Thyroid gland (tissue), 4 donors: ENCODE measurements around the gene ZNF543. TPM values are rescaled to one million over a fixed set of nuclear protein-coding genes. Genes with fewer than 3 reads are reported as not detected.

Source experiments
- DNase-seq, 2 donors: peaks; one replicate each; pipeline ENCODE4 v3.0.0-alpha.2; 2019
- H3K27ac ChIP-seq, 3 donors: fragments of 200-600 bp; sonication (generic); 1 replicate in 2 of 3; 2 replicates in 1 of 3; pipeline ENCODE4 v1.5.1; 2016 to 2019; ENCODE audit warnings: mild to moderate bottlenecking in 1 of 3, moderate library complexity in 1 of 3
- H3K27me3 ChIP-seq: fragments of 200-600 bp; sonication (generic); one replicate; pipeline ENCODE4 v1.5.1; 2019
- H3K36me3 ChIP-seq, 2 donors: fragments of 200-600 bp; sonication (generic); one replicate each; pipeline ENCODE4 v1.5.1; 2016 to 2019
- H3K4me1 ChIP-seq, 2 donors: fragments of 200-600 bp; sonication (generic); one replicate each; pipeline ENCODE4 v1.5.1; 2017 to 2019
- H3K4me3 ChIP-seq, 3 donors: fragments of 200-600 bp; sonication (generic); replicated peaks in 1 of 3; 1 replicate in 2 of 3; 2 replicates in 1 of 3; pipeline ENCODE4 v1.5.1; 2016; ENCODE audit warnings: mild to moderate bottlenecking in 1 of 3
- H3K9me3 ChIP-seq: fragments of 200-600 bp; sonication (generic); one replicate; pipeline ENCODE4 v1.5.1; 2017
- CTCF ChIP-seq, 6 experiments: fragments of 200-600 bp in 3 of 6; fragments of 450-650 bp in 3 of 6; sonication (generic) in 3 of 6; IDR thresholded peaks; one replicate each; pipeline ENCODE4 v1.5.1; 2016 to 2019; ENCODE audit warnings: antibody characterized with exemption in 6 of 6, mild to moderate bottlenecking in 2 of 6, inconsistent platforms in 1 of 6, moderate library complexity in 1 of 6
- POLR2A ChIP-seq, 2 donors: fragments of 450-650 bp; IDR thresholded peaks; one replicate each; pipeline ENCODE4 v1.6.1; 2017; ENCODE audit warnings: antibody characterized with exemption in 2 of 2, mild to moderate bottlenecking in 2 of 2, moderate library complexity in 1 of 2
- WGBS, 2 donors: methylation state at CpG; one replicate each; pipeline ENCODE4 v1.1.5; 2017; 5-methylcytosine and 5-hydroxymethylcytosine counted together
- intact Hi-C: fragments of 100-400 bp; cut with DNase I; formaldehyde crosslinking; loops from one replicate; pipeline ENCODE4 v1.15.1; 2023
- total RNA-seq, 4 donors: library from RNA; depleted of rRNA; stranded (reverse); fragments of >200 nt; gene quantifications; one replicate each; pipeline ENCODE4 v1.2.3, GENCODE V29; 2016

Gene ZNF543
- total RNA-seq, 4 donors from 2014 or later = 10.6 to 17.2 (median 14.7) TPM

- DNase-seq = no peak
- intact Hi-C loops = no loop called here
- peaks cover 0 to 8% of the 10 kb centered on the region in 2 donors for H3K4me1 ChIP-seq
- H3K9me3 ChIP-seq = no peaks in the 10 kb centered on the region
- no peak for TF ChIP-seq CTCF (IDR thresholded peaks at IDR 0.05)
- no peak for TF ChIP-seq POLR2A (IDR thresholded peaks at IDR 0.05)
- no peak overlapping the region for H3K27ac ChIP-seq
- H3K27me3 ChIP-seq = no peaks in the 10 kb centered on the region
- peaks cover 0 to 13% of the 10 kb centered on the region in 2 donors for H3K36me3 ChIP-seq
- 75 to 90% methylated on average over 7 of the region's 7 CpGs for WGBS, 2 donors
- no peak overlapping the region for H3K4me3 ChIP-seq
These were observed 17.4 kb upstream of the ZNF543 start for GRCh38 chr19:57302727-57303401.

- peaks cover 0 to 8% of the 10 kb centered on the region in 2 donors for H3K4me1 ChIP-seq
- no peaks in the 10 kb centered on the region for H3K9me3 ChIP-seq
- H3K27me3 ChIP-seq = no peaks in the 10 kb centered on the region
- WGBS, 2 donors = 0 to 86% methylated on average over 1 of the region's 1 CpG
- TF ChIP-seq POLR2A (IDR thresholded peaks at IDR 0.05) (no peak), CTCF (IDR thresholded peaks at IDR 0.05) (no peak)
- intact Hi-C loops = no loop called here
- H3K27ac ChIP-seq = no peak overlapping the region
- no peak for DNase-seq
- no peak overlapping the region for H3K4me3 ChIP-seq
- H3K36me3 ChIP-seq = peaks cover 0 to 7% of the 10 kb centered on the region in 2 donors
These were observed 15.2 kb upstream of the ZNF543 start for GRCh38 chr19:57305056-57305455.

- H3K27me3 ChIP-seq = no peaks in the 10 kb centered on the region
- H3K4me1 ChIP-seq = no peaks in the 10 kb centered on the region
- no peak for TF ChIP-seq CTCF (IDR thresholded peaks at IDR 0.05)
- no peak for TF ChIP-seq POLR2A (IDR thresholded peaks at IDR 0.05)
- no peaks in the 10 kb centered on the region for H3K9me3 ChIP-seq
- intact Hi-C loops = no loop called here
- no peak overlapping the region for H3K27ac ChIP-seq
- H3K4me3 ChIP-seq = no peak overlapping the region
- peaks cover 0 to 2% of the 10 kb centered on the region in 2 donors for H3K36me3 ChIP-seq
- no peak for DNase-seq
These were observed 11.8 kb upstream of the ZNF543 start for GRCh38 chr19:57308514-57308913.

- no peaks in the 10 kb centered on the region for H3K4me1 ChIP-seq
- no peak for DNase-seq
- H3K4me3 ChIP-seq = no peak overlapping the region
- TF ChIP-seq POLR2A (IDR thresholded peaks at IDR 0.05) = no peak
- no peak for TF ChIP-seq CTCF (IDR thresholded peaks at IDR 0.05)
- intact Hi-C loops = no loop called here
- H3K27ac ChIP-seq = no peak overlapping the region
- WGBS, 2 donors = 75 to 96% methylated on average over 2 of the region's 2 CpGs
- no peaks in the 10 kb centered on the region for H3K36me3 ChIP-seq
- H3K27me3 ChIP-seq = no peaks in the 10 kb centered on the region
- H3K9me3 ChIP-seq = no peaks in the 10 kb centered on the region
These were observed 9.5 kb upstream of the ZNF543 start for GRCh38 chr19:57310792-57311191.

- no peaks in the 10 kb centered on the region for H3K9me3 ChIP-seq
- DNase-seq = peak; percentile 42 to 50
- no peaks in the 10 kb centered on the region for H3K4me1 ChIP-seq
- H3K36me3 ChIP-seq = no peaks in the 10 kb centered on the region
- no peaks in the 10 kb centered on the region for H3K27me3 ChIP-seq
- H3K4me3 ChIP-seq = no peak overlapping the region
- WGBS, 2 donors = 36 to 54% methylated on average over 4 of the region's 4 CpGs
- no peak overlapping the region for H3K27ac ChIP-seq
- intact Hi-C loops = no loop called here
- TF ChIP-seq CTCF (IDR thresholded peaks at IDR 0.05) = no peak
- no peak for TF ChIP-seq POLR2A (IDR thresholded peaks at IDR 0.05)
These were observed 6.1 kb upstream of the ZNF543 start for GRCh38 chr19:57314146-57314545.
